ENCODE data around the gene TDO2.

DNA sequence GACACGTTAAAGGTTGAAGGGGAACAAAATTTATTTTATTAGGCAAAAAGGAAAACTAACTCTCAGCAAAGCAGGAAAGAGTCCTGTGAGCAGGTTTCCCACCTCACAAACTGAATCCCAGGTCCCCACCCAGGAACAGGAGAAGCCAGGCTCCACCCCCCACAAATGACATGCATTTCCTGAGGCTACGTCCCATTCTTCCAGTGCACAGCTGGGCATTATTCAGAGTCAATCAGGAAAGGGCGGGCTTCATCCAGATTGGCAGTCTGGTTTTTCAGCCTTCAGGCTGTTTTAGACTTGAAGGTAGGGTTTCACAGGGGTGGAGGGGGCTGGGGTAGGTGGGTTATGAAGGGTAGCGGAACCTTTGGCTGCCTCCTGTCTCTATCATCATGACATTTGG, 25.5 kb upstream of the TDO2 start:
- TF ChIP-seq CTCF (IDR thresholded peaks at IDR 0.05) (no peak), POLR2A (IDR thresholded peaks at IDR 0.05) (no peak)

Data from prostate gland (tissue), 2 donors.